ENCODE measurements around the gene CAMK1D. TPM values are rescaled to one million over a fixed set of nuclear protein-coding genes. Genes with fewer than 3 reads are reported as not detected.
"Not testable (repeated sequence)": the region's sequence is repeated elsewhere in the genome, so short reads cannot be mapped to it uniquely, and the experiment has no call there.

Gene CAMK1D
- polyA plus RNA-seq, 1 donor from 2014 or later, result 41.4 TPM

- Mint-ChIP-seq H3K27me3 (no peaks in the 10 kb centered on the region), H3K27ac (peak overlapping the region in 1 of 3 donors; percentile 22), H3K36me3 (peaks cover 6% of the 10 kb centered on the region), H3K4me3 (no peak overlapping the region), H3K9me3 (no peaks in the 10 kb centered on the region), H3K4me1 (peaks cover 2 to 7% (median 4%) of the 10 kb centered on the region in 3 donors)
Observed at GRCh38 chr10:12721334-12721733, 372.0 kb downstream of the CAMK1D start.

- Mint-ChIP-seq H3K4me1 (peaks cover 2 to 7% (median 4%) of the 10 kb centered on the region in 3 donors), H3K27ac (peak overlapping the region in 1 of 3 donors; percentile 58), H3K36me3 (peaks cover 5% of the 10 kb centered on the region)
Observed at GRCh38 chr10:12723220-12723619, 373.9 kb downstream of the CAMK1D start.

GRCh38 chr10:12724807-12725579 is 375.6 kb downstream of the CAMK1D start:
- Mint-ChIP-seq H3K9me3 (no peaks in the 10 kb centered on the region), H3K4me1 (peaks cover 2 to 5% (median 3%) of the 10 kb centered on the region in 3 donors), H3K27me3 (no peaks in the 10 kb centered on the region), H3K36me3 (no peaks in the 10 kb centered on the region), H3K27ac (peak overlapping the region in 1 of 3 donors; percentile 35), H3K4me3 (no peak overlapping the region)

More at GRCh38 chr10:12723220-12723619, 373.9 kb downstream of the CAMK1D start:
- Mint-ChIP-seq H3K9me3 (no peaks in the 10 kb centered on the region), H3K4me3 (no peak overlapping the region), H3K27me3 (no peaks in the 10 kb centered on the region)

- not testable (repeated sequence) for H3K4me1 Mint-ChIP-seq, H3K27me3 Mint-ChIP-seq, H3K4me3 Mint-ChIP-seq, H3K36me3 Mint-ChIP-seq, H3K9me3 Mint-ChIP-seq
- peak overlapping the region in 1 of 3 donors; percentile 35 for H3K27ac Mint-ChIP-seq
Observed at GRCh38 chr10:12725580-12725888, 376.2 kb downstream of the CAMK1D start.

GRCh38 chr10:12726971-12727831 is 377.9 kb downstream of the CAMK1D start:
- H3K4me3 Mint-ChIP-seq, result no peak overlapping the region
- H3K9me3 Mint-ChIP-seq, result no peaks in the 10 kb centered on the region
- H3K4me1 Mint-ChIP-seq, result peaks cover 2 to 5% (median 3%) of the 10 kb centered on the region in 3 donors
- H3K27me3 Mint-ChIP-seq, result no peaks in the 10 kb centered on the region
- H3K27ac Mint-ChIP-seq, result no peak overlapping the region
- H3K36me3 Mint-ChIP-seq, result no peaks in the 10 kb centered on the region

GRCh38 chr10:12727832-12728215 is 378.5 kb downstream of the CAMK1D start:
- Mint-ChIP-seq H3K27ac (no peak overlapping the region), H3K36me3 (no peaks in the 10 kb centered on the region), H3K4me1 (peaks cover 0 to 7% (median 3%) of the 10 kb centered on the region in 3 donors), H3K27me3 (no peaks in the 10 kb centered on the region), H3K4me3 (no peak overlapping the region), H3K9me3 (no peaks in the 10 kb centered on the region)

GRCh38 chr10:12728494-12728893 is 379.1 kb downstream of the CAMK1D start:
- H3K4me3 Mint-ChIP-seq, result no peak overlapping the region
- H3K27ac Mint-ChIP-seq, result no peak overlapping the region
- H3K27me3 Mint-ChIP-seq, result no peaks in the 10 kb centered on the region
- peaks cover 0 to 9% (median 6%) of the 10 kb centered on the region in 3 donors for H3K4me1 Mint-ChIP-seq
- H3K36me3 Mint-ChIP-seq, result no peaks in the 10 kb centered on the region
- H3K9me3 Mint-ChIP-seq, result no peaks in the 10 kb centered on the region

- Mint-ChIP-seq H3K4me1 (peaks cover 0 to 7% (median 6%) of the 10 kb centered on the region in 3 donors), H3K36me3 (no peaks in the 10 kb centered on the region), H3K27me3 (no peaks in the 10 kb centered on the region), H3K9me3 (no peaks in the 10 kb centered on the region), H3K27ac (no peak overlapping the region), H3K4me3 (no peak overlapping the region)
Observed at GRCh38 chr10:12729885-12730284, 380.5 kb downstream of the CAMK1D start.

GRCh38 chr10:12730809-12731519 is 381.6 kb downstream of the CAMK1D start:
- Mint-ChIP-seq H3K36me3 (no peaks in the 10 kb centered on the region), H3K27ac (no peak overlapping the region), H3K9me3 (no peaks in the 10 kb centered on the region), H3K4me1 (peaks cover 0 to 7% (median 6%) of the 10 kb centered on the region in 3 donors), H3K4me3 (no peak overlapping the region), H3K27me3 (no peaks in the 10 kb centered on the region)

GRCh38 chr10:12733271-12733670 is 383.9 kb downstream of the CAMK1D start:
- Mint-ChIP-seq H3K9me3 (no peaks in the 10 kb centered on the region), H3K4me3 (no peak overlapping the region), H3K4me1 (peaks cover 0 to 14% (median 6%) of the 10 kb centered on the region in 3 donors), H3K27ac (no peak overlapping the region), H3K27me3 (no peaks in the 10 kb centered on the region), H3K36me3 (no peaks in the 10 kb centered on the region)

GRCh38 chr10:12735843-12736462 is 386.6 kb downstream of the CAMK1D start:
- H3K27me3 Mint-ChIP-seq, result no peaks in the 10 kb centered on the region
- peaks cover 5 to 22% (median 7%) of the 10 kb centered on the region in 3 donors for H3K4me1 Mint-ChIP-seq
- no peaks in the 10 kb centered on the region for H3K9me3 Mint-ChIP-seq
- no peaks in the 10 kb centered on the region for H3K36me3 Mint-ChIP-seq
- H3K27ac Mint-ChIP-seq, result no peak overlapping the region
- no peak overlapping the region for H3K4me3 Mint-ChIP-seq

- Mint-ChIP-seq H3K27me3 (no peaks in the 10 kb centered on the region), H3K9me3 (no peaks in the 10 kb centered on the region), H3K27ac (peak overlapping the region; percentile 53 to 91 (median 84)), H3K36me3 (no peaks in the 10 kb centered on the region), H3K4me3 (no peak overlapping the region), H3K4me1 (peaks cover 27 to 45% (median 28%) of the 10 kb centered on the region in 3 donors)
Observed at GRCh38 chr10:12740813-12741212, 391.5 kb downstream of the CAMK1D start.

GRCh38 chr10:12741360-12741804 is 392.0 kb downstream of the CAMK1D start:
- peak overlapping the region; percentile 80 to 87 (median 84) for H3K27ac Mint-ChIP-seq
- no peaks in the 10 kb centered on the region for H3K36me3 Mint-ChIP-seq
- no peaks in the 10 kb centered on the region for H3K9me3 Mint-ChIP-seq
- H3K4me3 Mint-ChIP-seq, result no peak overlapping the region
- peaks cover 27 to 47% (median 28%) of the 10 kb centered on the region in 3 donors for H3K4me1 Mint-ChIP-seq
- no peaks in the 10 kb centered on the region for H3K27me3 Mint-ChIP-seq

GRCh38 chr10:12742771-12743170 is 393.4 kb downstream of the CAMK1D start:
- peak overlapping the region; percentile 78 to 87 (median 84) for H3K27ac Mint-ChIP-seq
- peaks cover 28 to 45% (median 29%) of the 10 kb centered on the region in 3 donors for H3K4me1 Mint-ChIP-seq
- no peaks in the 10 kb centered on the region for H3K27me3 Mint-ChIP-seq
- peak overlapping the region in 3 of 4 donors; percentile 15 to 83 (median 76) for H3K4me3 Mint-ChIP-seq
- no peaks in the 10 kb centered on the region for H3K36me3 Mint-ChIP-seq
- H3K9me3 Mint-ChIP-seq, result no peaks in the 10 kb centered on the region
